ENCODE results near the gene HOXA4.

- TF ChIP-seq, protein P1, sequence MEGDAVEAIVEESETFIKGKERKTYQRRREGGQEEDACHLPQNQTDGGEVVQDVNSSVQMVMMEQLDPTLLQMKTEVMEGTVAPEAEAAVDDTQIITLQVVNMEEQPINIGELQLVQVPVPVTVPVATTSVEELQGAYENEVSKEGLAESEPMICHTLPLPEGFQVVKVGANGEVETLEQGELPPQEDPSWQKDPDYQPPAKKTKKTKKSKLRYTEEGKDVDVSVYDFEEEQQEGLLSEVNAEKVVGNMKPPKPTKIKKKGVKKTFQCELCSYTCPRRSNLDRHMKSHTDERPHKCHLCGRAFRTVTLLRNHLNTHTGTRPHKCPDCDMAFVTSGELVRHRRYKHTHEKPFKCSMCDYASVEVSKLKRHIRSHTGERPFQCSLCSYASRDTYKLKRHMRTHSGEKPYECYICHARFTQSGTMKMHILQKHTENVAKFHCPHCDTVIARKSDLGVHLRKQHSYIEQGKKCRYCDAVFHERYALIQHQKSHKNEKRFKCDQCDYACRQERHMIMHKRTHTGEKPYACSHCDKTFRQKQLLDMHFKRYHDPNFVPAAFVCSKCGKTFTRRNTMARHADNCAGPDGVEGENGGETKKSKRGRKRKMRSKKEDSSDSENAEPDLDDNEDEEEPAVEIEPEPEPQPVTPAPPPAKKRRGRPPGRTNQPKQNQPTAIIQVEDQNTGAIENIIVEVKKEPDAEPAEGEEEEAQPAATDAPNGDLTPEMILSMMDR (IDR thresholded peaks at IDR 0.05 in 8 of 11, conservative IDR thresholded peaks at IDR 0.05 in 3 of 11) = no peak
- TF ChIP-seq POLR2AphosphoS5 (IDR thresholded peaks at IDR 0.05) = peak; percentile 30 to 54 (median 42)
- TF ChIP-seq POLR2A (IDR thresholded peaks at IDR 0.05) = no peak
Measured at GRCh38 chr7:27151931-27152815, 21.6 kb upstream of the HOXA4 start, which contains the start of gene HOXA3.

All from spleen (tissue), 7 donors.